KOPT-K1 (cell line): ENCODE measurements around the gene S100A7.

Source experiments
- H3K27ac ChIP-seq: fragments of 200-600 bp; sonication (generic); 2 replicates; pipeline ENCODE4 v1.5.1; 2016; ENCODE audit warnings: antibody characterized with exemption, mild to moderate bottlenecking, low read depth, low read length; ENCODE audit not compliant: poor library complexity, severe bottlenecking
- H3K36me3 ChIP-seq: fragments of 200-600 bp; sonication (generic); 2 replicates; pipeline ENCODE4 v1.5.1; 2017; ENCODE audit warnings: antibody characterized with exemption, mild to moderate bottlenecking, low read length, moderate library complexity; ENCODE audit not compliant: insufficient read depth
- H3K9me3 ChIP-seq: fragments of 200-600 bp; sonication (generic); 2 replicates; pipeline ENCODE4 v1.5.1; 2017; ENCODE audit warnings: antibody characterized with exemption, low read length, mild to moderate bottlenecking; ENCODE audit not compliant: insufficient read depth, poor library complexity, severe bottlenecking

S100A7 gene

GRCh38 chr1:153460551-153460950 is at the start of gene S100A7:
TSS of gene S100A7 (minus strand) at chr1:153460651. CDS start at chr1:153459013, 1,638 bp downstream.
- H3K36me3 ChIP-seq = no peaks in the 10 kb centered on the region
- no peaks in the 10 kb centered on the region for H3K9me3 ChIP-seq
- no peak within 1 kb of the TSS for H3K27ac ChIP-seq

- Histone ChIP-seq H3K36me3 (no peaks in the 10 kb centered on the region), H3K9me3 (no peaks in the 10 kb centered on the region), H3K27ac (no peak overlapping the region)
These were observed 49.4 kb upstream of the S100A7 start for GRCh38 chr1:153509729-153510354.

GRCh38 chr1:153509036-153509435 is 48.6 kb upstream of the S100A7 start:
- no peak overlapping the region for H3K27ac ChIP-seq
- H3K36me3 ChIP-seq = no peaks in the 10 kb centered on the region
- no peaks in the 10 kb centered on the region for H3K9me3 ChIP-seq

- H3K36me3 ChIP-seq = no peaks in the 10 kb centered on the region
- H3K9me3 ChIP-seq = no peaks in the 10 kb centered on the region
- no peak overlapping the region for H3K27ac ChIP-seq
These were observed 47.6 kb upstream of the S100A7 start for GRCh38 chr1:153507926-153508583.

- H3K9me3 ChIP-seq = no peaks in the 10 kb centered on the region
These were observed 46.5 kb upstream of the S100A7 start for GRCh38 chr1:153506831-153507413.

GRCh38 chr1:153506386-153506785 is 45.9 kb upstream of the S100A7 start:
- Histone ChIP-seq H3K36me3 (no peaks in the 10 kb centered on the region), H3K9me3 (no peaks in the 10 kb centered on the region), H3K27ac (no peak overlapping the region)

More at GRCh38 chr1:153506831-153507413, 46.5 kb upstream of the S100A7 start:
- no peak overlapping the region for H3K27ac ChIP-seq
- H3K36me3 ChIP-seq = no peaks in the 10 kb centered on the region

GRCh38 chr1:153505576-153505975 is 45.1 kb upstream of the S100A7 start:
- Histone ChIP-seq H3K9me3 (no peaks in the 10 kb centered on the region), H3K36me3 (no peaks in the 10 kb centered on the region), H3K27ac (no peak overlapping the region)

- Histone ChIP-seq H3K36me3 (no peaks in the 10 kb centered on the region), H3K27ac (no peak overlapping the region), H3K9me3 (no peaks in the 10 kb centered on the region)
These were observed 43.3 kb upstream of the S100A7 start for GRCh38 chr1:153503766-153504165.

GRCh38 chr1:153498746-153499145 is 38.3 kb upstream of the S100A7 start:
- H3K9me3 ChIP-seq = no peaks in the 10 kb centered on the region
- H3K27ac ChIP-seq = no peak overlapping the region
- no peaks in the 10 kb centered on the region for H3K36me3 ChIP-seq

- no peaks in the 10 kb centered on the region for H3K9me3 ChIP-seq
- H3K36me3 ChIP-seq = no peaks in the 10 kb centered on the region
- no peak overlapping the region for H3K27ac ChIP-seq
These were observed 35.1 kb upstream of the S100A7 start for GRCh38 chr1:153495536-153495935.

- no peaks in the 10 kb centered on the region for H3K36me3 ChIP-seq
- no peaks in the 10 kb centered on the region for H3K9me3 ChIP-seq
- no peak overlapping the region for H3K27ac ChIP-seq
These were observed 34.6 kb upstream of the S100A7 start for GRCh38 chr1:153494976-153495535.

- H3K36me3 ChIP-seq = no peaks in the 10 kb centered on the region
- no peak overlapping the region for H3K27ac ChIP-seq
- H3K9me3 ChIP-seq = no peaks in the 10 kb centered on the region
These were observed 33.0 kb upstream of the S100A7 start for GRCh38 chr1:153493343-153493960.

- H3K27ac ChIP-seq = no peak overlapping the region
- no peaks in the 10 kb centered on the region for H3K36me3 ChIP-seq
- no peaks in the 10 kb centered on the region for H3K9me3 ChIP-seq
These were observed 30.0 kb upstream of the S100A7 start for GRCh38 chr1:153490272-153491051.

GRCh38 chr1:153488731-153489130 is 28.3 kb upstream of the S100A7 start:
- no peak overlapping the region for H3K27ac ChIP-seq
- H3K9me3 ChIP-seq = no peaks in the 10 kb centered on the region
- no peaks in the 10 kb centered on the region for H3K36me3 ChIP-seq
